Esophagus muscularis mucosa (tissue), 4 donors: ENCODE measurements around the gene LGR4. TPM values are rescaled to one million over a fixed set of nuclear protein-coding genes. Genes with fewer than 3 reads are reported as not detected.

Experiments used
- DNase-seq: peaks from one replicate; pipeline ENCODE4 v3.0.0-alpha.2; 2017; ENCODE audit errors: extremely low spot score
- H3K27ac ChIP-seq, 4 donors: fragments of 200-600 bp; sonication (generic); replicated peaks in 1 of 4; 1 replicate in 3 of 4; 2 replicates in 1 of 4; pipeline ENCODE4 v1.5.1; 2016 to 2019; ENCODE audit warnings: mild to moderate bottlenecking in 1 of 4
- H3K27me3 ChIP-seq, 4 donors: fragments of 200-600 bp; sonication (generic); one replicate each; pipeline versions ENCODE4 v1.5.1 to v1.6.0; 2016 to 2019
- H3K36me3 ChIP-seq, 4 donors: fragments of 200-600 bp; sonication (generic); one replicate each; pipeline ENCODE4 v1.5.1; 2016 to 2019
- H3K4me1 ChIP-seq, 4 donors: fragments of 200-600 bp; sonication (generic); one replicate each; pipeline ENCODE4 v1.5.1; 2016 to 2019
- H3K4me3 ChIP-seq, 4 donors: fragments of 200-600 bp; sonication (generic); 1 replicate in 2 of 4; 2 replicates in 2 of 4; pipeline ENCODE4 v1.5.1; 2016 to 2019; ENCODE audit warnings: mild to moderate bottlenecking in 4 of 4, moderate library complexity in 1 of 4
- H3K9me3 ChIP-seq, 4 donors: fragments of 200-600 bp; sonication (generic); 1 replicate in 3 of 4; 2 replicates in 1 of 4; pipeline ENCODE4 v1.5.1; 2016 to 2019
- EP300 ChIP-seq: sonication (generic); formaldehyde crosslinking; IDR thresholded peaks from one replicate; pipeline ENCODE4 v1.6.1; 2017; ENCODE audit warnings: antibody characterized with exemption
- POLR2A ChIP-seq: fragments of 450-650 bp; IDR thresholded peaks from one replicate; pipeline ENCODE4 v1.6.1; 2017; ENCODE audit warnings: antibody characterized with exemption, moderate library complexity, mild to moderate bottlenecking, low read depth
- POLR2AphosphoS5 ChIP-seq, 2 donors: sonication (generic); formaldehyde crosslinking; IDR thresholded peaks; one replicate each; pipeline ENCODE4 v1.6.1; 2017; ENCODE audit warnings: antibody characterized with exemption in 2 of 2
- WGBS: methylation state at CpG from one replicate; pipeline ENCODE4 v1.1.5; 2018; 5-methylcytosine and 5-hydroxymethylcytosine counted together
- intact Hi-C: fragments of 100-400 bp; cut with DNase I; formaldehyde crosslinking; loops from one replicate; pipeline ENCODE4 v1.15.1; 2023
- total RNA-seq, 4 donors: library from RNA; depleted of rRNA; stranded (reverse); fragments of >200 nt; gene quantifications; one replicate each; pipeline versions ENCODE4 v1.1.0 to v1.2.1, GENCODE V29; 2016
- TF ChIP-seq, protein P1 (sequence below), 3 experiments: fragments of 200-600 bp in 2 of 3; fragments of 450-650 bp in 1 of 3; sonication (generic) in 2 of 3; IDR thresholded peaks; one replicate each; pipeline ENCODE4 v1.5.1; 2017 to 2019; ENCODE audit warnings: antibody characterized with exemption in 3 of 3, mild to moderate bottlenecking in 2 of 3, moderate library complexity in 1 of 3

Gene LGR4
- total RNA-seq, 4 donors from 2014 or later = 24.9 to 37.6 (median 27.6) TPM

DNA sequence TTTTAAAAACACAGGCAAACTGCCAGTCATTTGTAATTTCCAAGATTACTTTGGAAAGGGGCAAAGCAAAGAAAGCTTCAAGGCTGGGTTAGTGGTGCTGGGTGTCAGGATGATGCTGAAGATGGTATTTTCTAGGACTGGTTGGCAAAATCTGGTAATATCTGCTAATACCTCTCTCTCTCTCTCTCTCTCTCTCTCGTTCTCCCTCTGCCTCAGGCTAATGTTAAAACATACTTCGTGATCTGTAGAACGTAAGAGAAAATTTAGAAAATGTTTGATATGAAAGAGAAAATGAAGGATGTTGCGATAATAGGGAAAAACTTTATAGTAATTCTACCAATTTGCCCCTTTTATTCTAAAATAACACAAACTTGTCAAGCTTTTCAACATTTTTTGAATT, 9.4 kb upstream of the LGR4 start:
- Histone ChIP-seq H3K36me3 (no peaks in the 10 kb centered on the region), H3K4me3 (no peak overlapping the region), H3K9me3 (no peaks in the 10 kb centered on the region), H3K27ac (no peak overlapping the region), H3K4me1 (no peaks in the 10 kb centered on the region), H3K27me3 (no peaks in the 10 kb centered on the region)
- TF ChIP-seq EP300 (no peak), POLR2AphosphoS5 (IDR thresholded peaks at IDR 0.05) (no peak), POLR2A (no peak)
- TF ChIP-seq, protein P1, sequence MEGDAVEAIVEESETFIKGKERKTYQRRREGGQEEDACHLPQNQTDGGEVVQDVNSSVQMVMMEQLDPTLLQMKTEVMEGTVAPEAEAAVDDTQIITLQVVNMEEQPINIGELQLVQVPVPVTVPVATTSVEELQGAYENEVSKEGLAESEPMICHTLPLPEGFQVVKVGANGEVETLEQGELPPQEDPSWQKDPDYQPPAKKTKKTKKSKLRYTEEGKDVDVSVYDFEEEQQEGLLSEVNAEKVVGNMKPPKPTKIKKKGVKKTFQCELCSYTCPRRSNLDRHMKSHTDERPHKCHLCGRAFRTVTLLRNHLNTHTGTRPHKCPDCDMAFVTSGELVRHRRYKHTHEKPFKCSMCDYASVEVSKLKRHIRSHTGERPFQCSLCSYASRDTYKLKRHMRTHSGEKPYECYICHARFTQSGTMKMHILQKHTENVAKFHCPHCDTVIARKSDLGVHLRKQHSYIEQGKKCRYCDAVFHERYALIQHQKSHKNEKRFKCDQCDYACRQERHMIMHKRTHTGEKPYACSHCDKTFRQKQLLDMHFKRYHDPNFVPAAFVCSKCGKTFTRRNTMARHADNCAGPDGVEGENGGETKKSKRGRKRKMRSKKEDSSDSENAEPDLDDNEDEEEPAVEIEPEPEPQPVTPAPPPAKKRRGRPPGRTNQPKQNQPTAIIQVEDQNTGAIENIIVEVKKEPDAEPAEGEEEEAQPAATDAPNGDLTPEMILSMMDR (IDR thresholded peaks at IDR 0.05) = no peak
- no peak for DNase-seq
- WGBS = 93% methylated on average over 4 of the region's 4 CpGs
- intact Hi-C loops = no loop called here

DNA sequence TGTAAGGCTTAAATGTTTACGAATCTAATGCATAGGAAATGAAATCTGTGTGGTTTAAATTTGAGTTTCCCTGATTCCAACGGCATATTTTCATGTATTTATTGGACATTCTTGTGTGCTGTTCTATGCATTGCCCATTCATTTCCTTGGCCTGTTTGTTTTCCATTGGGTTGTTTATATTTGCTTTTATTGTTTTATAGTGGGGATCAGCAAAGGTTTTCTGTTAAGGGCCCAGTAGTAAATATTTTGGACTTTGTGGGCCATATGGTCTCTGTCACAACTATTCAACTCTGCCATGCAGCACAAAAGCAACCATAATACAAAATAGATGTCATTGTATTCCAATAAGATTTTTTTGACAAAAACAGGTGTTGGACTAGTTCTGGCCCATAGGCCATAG, 5.2 kb upstream of the LGR4 start:
- 86% methylated on average over 2 of the region's 2 CpGs for WGBS
- H3K9me3 ChIP-seq = no peaks in the 10 kb centered on the region
- no peaks in the 10 kb centered on the region for H3K27me3 ChIP-seq
- H3K4me3 ChIP-seq = no peak overlapping the region
- TF ChIP-seq, protein P1 (IDR thresholded peaks at IDR 0.05) = no peak
- TF ChIP-seq POLR2A (no peak), POLR2AphosphoS5 (IDR thresholded peaks at IDR 0.05) (no peak), EP300 (no peak)
- H3K27ac ChIP-seq = no peak overlapping the region
- intact Hi-C loops = no loop called here
- H3K36me3 ChIP-seq = no peaks in the 10 kb centered on the region
- H3K4me1 ChIP-seq = peaks cover 0 to 7% (median 5%) of the 10 kb centered on the region in 4 donors
- DNase-seq = no peak

- H3K36me3 ChIP-seq = no peaks in the 10 kb centered on the region
- intact Hi-C loops = no loop called here
- H3K4me1 ChIP-seq = peaks cover 0 to 7% (median 5%) of the 10 kb centered on the region in 4 donors
- H3K27me3 ChIP-seq = no peaks in the 10 kb centered on the region
- TF ChIP-seq POLR2AphosphoS5 (IDR thresholded peaks at IDR 0.05) (no peak), POLR2A (no peak)
- DNase-seq = no peak
- no peak overlapping the region for H3K27ac ChIP-seq
- no peaks in the 10 kb centered on the region for H3K9me3 ChIP-seq
- H3K4me3 ChIP-seq = no peak overlapping the region
Measured at GRCh38 chr11:27477243-27477642, 4.7 kb upstream of the LGR4 start.

GRCh38 chr11:27475622-27476021, 3.0 kb upstream of the LGR4 start:
- no peaks in the 10 kb centered on the region for H3K36me3 ChIP-seq
- no peaks in the 10 kb centered on the region for H3K9me3 ChIP-seq
- no peak for DNase-seq
- no peaks in the 10 kb centered on the region for H3K27me3 ChIP-seq
- TF ChIP-seq, protein P1 (IDR thresholded peaks at IDR 0.05) = no peak
- TF ChIP-seq POLR2A (no peak), EP300 (no peak), POLR2AphosphoS5 (IDR thresholded peaks at IDR 0.05) (no peak)
- H3K4me1 ChIP-seq = peaks cover 0 to 17% (median 13%) of the 10 kb centered on the region in 4 donors
- no peak overlapping the region for H3K4me3 ChIP-seq
- 94% methylated on average over 5 of the region's 5 CpGs for WGBS
- intact Hi-C loops = no loop called here
- H3K27ac ChIP-seq = no peak overlapping the region

DNA sequence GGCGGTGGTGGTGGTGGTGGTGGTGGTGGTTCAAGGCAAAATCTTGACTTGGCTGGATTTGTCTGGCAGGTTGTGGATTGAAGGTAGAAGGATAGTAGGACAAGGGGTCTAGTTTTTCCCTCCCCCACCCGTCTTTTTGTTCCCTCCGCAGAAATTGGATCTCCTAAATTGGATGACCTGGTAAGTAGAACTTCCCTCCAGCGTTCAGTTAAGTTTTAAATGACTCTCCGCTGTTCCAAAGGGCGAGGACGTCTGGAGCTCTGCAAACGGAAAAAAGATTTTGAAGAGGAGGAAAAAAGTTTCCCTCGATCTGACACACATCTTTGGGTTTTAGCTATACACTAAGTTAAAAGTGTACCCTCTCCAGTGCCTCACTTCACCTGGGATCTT, 422 bp upstream of the LGR4 start:
- Histone ChIP-seq H3K4me3 (peak overlapping the region; percentile 85 to 96 (median 96)), H3K4me1 (peaks cover 20 to 43% (median 39%) of the 10 kb centered on the region in 4 donors), H3K27me3 (no peaks in the 10 kb centered on the region), H3K36me3 (no peaks in the 10 kb centered on the region), H3K9me3 (no peaks in the 10 kb centered on the region), H3K27ac (peak overlapping the region; percentile 91 to 94 (median 92))
- DNase-seq = no peak
- intact Hi-C loops = loop anchor here (2.0 kb wide), 1 partner anchor 110 kb away; the partner anchor contains the start of gene CCDC34
- no peak for TF ChIP-seq EP300
- 9% methylated on average over 8 of the region's 9 CpGs for WGBS
